Activated CD8-positive, alpha-beta memory T cell treated with anti-CD3 and anti-CD28 coated beads, Interleukin-2, amount 50 U/mL, for 4 hours (primary cell): ENCODE data around the gene AKAP12.
"Not testable (repeated sequence)": the region's sequence is repeated elsewhere in the genome, so short reads cannot be mapped to it uniquely, and the experiment has no call there.

ENCODE experiments used
- DNase-seq: peaks from one replicate; pipeline ENCODE4 v3.0.0-alpha.2; 2020

Gene AKAP12

DNA sequence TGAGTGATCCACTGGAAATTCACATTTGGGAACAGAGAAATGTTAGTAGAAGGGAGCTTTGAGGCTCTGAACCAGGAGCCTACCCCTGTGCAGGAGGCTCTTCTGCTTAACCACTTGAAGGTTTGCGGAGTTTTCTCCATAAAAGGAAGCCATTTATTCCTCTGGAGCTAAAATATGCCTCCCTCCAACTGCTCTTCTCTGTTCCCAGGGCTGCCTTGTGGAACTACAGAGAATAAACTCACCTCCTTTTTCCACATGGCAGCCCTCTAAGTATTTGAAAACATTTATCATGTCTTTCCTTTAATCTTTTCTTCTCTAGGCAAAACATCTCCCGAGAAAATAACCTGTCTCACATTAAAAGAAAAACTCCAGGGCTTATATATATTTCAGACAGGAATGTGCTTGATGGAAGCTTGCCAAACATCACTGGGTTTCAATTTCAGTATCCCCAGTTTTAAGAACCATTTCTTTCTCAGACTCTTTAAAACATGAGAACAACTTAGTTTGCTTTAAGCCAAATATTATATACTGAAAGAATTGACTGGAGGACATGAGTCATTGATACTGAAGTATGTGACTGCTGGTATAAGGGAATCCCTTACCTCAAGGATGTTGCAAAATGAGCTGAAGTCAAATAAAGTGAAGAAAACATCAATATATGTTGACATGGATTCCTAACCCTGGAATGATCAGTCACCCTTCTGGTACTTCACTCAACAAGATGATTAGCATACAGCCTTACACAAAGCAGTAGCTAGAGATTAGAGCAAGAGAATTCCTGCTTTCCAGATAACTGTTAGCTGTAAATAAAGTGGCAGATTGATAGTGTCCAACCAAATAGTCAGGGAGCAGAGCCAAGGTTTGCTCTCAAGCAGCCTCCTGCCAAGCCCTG is 77.6 kb downstream of the AKAP12 start:
- DNase-seq, result no peak

DNA sequence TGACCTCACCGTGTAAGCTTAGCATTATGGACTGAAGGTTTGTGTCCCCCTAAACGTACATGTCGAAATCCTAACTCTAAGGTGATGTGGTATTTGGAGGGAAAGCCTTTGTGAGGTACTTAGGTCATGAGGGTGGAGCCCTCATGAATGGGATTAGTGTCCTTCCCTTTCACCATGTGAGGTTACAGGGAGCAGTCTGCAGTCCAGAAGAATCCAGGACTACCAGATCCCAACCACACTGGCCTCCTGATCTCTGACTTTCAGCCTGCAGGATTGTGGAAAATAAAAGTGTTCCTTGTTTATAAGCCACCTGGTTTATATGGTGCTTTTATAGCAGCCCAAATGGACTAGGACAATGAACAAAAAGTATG is 78.2 kb downstream of the AKAP12 start:
- no peak for DNase-seq

DNA sequence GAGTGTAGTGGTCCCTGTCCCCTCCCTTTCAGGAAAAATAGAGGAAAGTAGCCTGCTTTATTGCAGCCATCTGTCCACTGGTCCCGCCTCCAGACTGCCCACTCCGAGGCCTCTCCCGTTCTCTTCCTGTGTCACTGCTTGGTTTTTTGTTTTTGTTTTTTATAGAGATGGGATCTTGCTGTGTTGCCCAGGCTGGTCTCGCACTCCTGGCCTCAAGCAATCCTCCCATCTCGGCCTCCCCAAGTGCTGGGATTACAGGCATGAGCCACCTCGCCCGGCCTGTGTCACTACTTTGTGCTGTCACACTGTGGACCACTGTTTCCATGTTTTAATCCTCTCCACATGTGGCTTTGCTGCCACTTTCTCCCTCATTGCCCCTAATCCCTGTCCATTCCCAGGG is 80.4 kb downstream of the AKAP12 start:
- DNase-seq, result no peak

DNA sequence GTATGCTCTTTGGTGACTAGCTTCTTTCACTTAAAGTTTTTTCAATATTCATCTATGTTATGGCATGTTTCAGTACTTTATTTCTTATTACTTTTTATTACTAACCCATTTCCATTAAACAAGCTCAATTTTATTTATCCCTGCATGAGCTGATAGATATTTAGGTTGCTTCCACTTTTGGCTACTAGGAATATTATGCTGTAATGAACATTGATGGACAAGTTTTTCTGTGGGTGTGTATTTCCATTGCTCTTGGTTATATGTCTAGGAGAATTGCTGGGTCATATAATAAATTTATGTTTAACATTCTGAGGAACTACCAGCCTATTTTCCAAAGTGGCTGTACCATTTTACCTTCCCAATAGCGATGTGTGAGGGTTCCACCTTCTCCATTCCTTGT is 81.7 kb downstream of the AKAP12 start:
- no peak for DNase-seq

DNA sequence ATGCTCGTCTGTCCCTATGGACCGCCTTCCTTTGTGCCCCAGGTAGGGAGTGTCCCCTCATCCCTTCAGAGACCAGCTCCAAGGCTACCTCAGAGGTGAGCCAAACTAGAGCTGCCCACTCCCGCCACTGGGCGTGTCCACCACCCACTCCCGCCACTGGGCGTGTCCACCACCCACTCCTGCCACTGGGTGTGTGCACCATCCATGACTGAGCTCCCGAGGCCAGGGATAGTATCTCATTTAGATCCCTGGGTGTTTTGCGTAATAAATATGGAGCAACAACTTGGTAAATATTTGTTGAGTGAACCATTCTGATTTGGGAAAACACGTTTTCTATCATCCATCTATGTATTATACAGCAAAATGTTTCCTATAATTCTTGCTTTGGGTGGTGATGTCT is 82.8 kb downstream of the AKAP12 start:
- DNase-seq, result no peak

DNA sequence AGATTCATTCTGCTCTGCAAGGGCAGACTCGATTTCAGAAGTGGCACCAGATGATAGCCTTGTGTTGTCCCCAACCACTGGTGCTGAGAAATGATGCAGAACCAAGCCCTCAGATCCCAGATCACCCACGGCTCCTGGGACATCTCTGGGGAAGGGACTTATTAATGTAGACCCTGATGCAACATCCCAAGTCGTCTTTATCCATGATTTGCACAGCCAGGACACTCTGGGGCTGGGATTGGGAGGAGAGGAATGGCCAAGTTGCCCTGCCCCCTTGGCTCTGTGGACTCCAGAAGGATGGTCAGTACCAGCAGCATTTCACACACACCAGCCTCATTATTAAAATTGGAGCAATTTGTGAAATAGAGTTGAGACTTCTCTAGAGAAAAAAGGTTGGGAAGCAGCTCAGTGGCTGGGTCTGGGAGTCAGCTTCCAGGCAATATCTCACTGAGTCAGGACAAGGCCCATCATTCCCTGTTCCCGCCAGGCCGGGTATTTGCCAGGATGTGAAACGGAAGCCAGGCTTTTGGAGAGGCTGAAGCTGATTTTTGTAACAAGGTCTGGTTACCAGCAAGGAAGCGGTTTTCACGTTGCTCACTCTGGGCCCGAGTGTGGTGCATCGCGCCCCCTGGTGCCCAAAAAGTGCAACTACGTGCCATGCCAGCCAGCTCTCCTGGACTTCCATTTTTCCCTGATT is 84.2 kb downstream of the AKAP12 start:
- DNase-seq, result peak; percentile 72

DNA sequence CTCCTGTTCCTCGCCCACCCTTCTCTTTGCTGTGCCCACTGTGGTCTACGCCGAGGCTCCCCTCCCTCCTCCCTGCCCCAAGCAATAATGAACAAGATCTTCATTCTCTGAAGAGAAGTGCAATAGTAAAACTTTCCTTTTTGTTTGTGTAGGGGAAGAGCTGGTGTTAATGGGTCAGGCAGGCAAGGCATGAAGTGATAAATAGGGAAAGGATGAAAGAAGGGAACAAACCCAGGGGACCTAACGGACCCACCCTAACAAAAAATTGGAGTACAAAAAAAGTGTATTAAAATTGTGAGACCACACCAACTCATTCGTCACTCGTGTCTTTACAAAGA is 84.7 kb downstream of the AKAP12 start:
- no peak for DNase-seq

DNA sequence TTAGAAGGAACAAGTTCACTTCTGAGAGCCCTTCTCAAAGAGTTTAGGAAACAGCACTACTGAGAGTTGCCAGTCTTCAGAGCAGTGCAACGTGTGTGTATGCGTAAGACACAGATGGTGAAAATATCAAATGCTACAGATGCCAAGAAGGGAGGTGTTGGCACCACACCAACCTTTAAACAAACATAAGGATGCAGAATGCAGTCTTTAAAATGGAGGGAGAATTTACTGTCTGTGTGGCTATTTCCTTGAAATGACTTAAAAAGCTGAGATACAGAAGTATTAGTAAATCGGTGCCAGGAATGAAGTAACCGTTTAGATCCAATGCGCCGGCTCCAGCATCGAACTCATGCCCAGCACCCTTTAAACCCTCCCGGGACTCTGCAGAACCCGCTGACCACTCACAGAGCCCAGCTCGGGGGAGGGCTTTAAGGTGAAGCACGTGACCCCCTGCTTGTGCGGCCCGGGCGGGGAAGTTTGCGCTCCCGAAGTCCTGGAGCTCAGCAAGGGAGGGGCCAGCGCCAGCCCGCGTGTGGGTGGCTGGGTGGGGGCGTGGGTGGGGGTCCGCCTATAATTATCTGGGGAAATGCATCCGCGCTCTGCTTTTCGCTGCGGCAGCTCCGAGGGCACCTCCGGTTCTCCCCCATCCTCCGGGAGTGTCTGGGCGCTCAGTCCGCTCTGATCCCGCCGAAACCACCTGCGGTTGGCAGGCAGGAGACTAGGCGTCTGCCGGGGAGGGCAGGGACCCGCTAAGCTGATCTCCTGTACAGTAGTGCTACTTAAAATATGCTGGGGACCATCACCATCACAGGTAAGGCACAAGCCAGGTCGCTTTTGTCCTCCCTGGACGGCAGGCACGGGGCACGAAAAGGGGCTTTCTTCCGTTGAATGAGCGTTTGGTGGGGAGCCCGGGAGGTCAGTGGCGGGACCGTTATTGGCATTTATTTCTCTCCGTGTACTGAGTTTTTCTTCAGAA is 85.6 kb downstream of the AKAP12 start:
- peak; percentile 27 for DNase-seq

DNA sequence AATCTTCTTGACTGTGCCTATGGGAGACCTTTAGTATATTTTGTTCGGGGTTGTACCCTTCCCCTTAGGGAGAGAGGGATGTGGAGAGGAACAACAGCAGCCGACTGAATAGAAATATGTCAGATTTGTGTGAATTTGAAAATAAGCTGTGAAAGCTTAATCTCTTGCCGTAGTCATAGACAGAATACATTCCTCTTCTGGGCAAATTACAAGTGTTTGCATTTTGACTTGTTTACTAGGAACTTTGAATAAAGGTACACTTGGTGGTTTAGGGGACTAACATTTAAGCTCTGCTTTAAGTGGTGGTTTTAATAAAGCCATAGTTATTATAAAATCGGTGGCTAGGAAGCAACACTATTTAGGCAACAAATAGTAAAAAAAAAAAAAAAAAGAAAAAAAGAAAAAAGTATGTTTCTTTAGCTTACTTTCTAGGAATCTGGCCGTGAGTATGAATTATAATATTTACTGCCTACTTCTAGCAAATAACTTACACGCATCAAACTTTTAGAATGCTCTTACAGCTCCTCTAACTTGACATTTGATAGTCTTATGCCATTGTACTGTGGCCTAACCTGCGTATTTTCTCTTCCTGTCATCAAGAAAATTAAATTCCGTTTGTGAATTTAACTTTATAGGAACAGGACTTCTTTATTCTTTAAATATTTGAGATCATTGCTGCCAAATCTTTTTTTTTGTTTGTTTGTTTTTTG is 86.5 kb downstream of the AKAP12 start:
- DNase-seq, result no peak

DNA sequence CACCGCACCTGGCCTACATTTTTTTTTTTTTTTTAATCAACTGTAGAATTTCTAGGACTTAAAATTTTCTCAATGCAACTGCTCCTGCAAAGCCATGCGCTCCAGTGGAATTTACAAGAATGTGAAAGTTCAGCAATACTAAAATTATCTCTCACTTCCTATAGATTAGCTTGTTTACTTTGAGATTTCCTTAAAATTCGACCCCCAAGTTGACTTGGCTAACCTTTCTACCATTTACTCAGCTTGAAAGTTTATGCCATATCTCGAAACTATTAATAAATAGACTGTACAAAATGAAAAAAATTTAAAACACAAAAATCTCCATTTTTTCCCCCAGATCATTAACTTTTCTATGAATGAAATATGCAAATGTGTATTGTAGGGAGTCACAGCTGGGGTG is 87.3 kb downstream of the AKAP12 start:
- no peak for DNase-seq

DNA sequence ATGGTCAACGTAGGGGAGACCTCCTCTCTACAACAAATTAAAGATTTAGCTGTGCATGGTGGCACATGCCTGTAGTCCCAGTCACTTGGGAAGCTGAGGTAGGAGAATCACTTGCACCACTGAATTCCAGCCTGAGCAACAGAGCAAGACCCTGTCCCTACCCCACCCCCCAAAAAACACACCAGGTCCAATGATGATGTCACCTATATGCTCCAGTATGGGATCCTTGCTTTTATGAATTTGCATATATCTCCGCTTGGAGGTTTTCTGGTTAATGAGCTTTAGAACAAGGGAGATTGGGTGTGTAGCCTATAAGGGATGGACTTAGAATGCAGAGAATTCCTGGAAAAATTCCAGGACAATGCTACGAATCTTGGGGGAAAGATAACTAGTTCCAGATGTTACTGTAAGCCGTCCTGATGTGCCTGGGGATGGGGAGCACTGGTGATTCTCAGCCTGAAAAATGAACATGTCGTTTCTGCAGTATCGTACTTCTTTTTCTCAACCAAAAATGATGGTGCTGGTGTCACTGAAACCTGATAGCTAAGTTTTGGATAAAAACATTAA is 90.4 kb downstream of the AKAP12 start:
- DNase-seq, result no peak

DNA sequence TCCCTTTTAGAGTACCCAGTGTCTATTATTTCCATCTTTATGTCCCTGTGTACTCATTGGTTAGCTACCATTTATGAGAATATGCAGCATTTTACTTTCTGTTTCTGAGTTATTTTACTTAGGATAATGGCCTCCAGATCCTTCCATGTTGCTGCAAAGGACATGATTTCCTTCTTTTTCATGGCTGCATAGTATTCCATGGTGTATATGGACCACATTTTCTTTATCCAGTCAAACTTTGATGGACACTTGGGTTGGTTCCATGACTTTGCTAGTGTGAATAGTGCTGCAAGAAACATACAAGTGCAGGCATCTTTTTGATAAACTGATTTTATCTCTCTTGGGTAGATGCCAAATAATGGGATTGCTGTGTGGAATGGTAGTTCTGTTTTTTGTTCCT is 96.2 kb downstream of the AKAP12 start:
- no peak for DNase-seq

DNA sequence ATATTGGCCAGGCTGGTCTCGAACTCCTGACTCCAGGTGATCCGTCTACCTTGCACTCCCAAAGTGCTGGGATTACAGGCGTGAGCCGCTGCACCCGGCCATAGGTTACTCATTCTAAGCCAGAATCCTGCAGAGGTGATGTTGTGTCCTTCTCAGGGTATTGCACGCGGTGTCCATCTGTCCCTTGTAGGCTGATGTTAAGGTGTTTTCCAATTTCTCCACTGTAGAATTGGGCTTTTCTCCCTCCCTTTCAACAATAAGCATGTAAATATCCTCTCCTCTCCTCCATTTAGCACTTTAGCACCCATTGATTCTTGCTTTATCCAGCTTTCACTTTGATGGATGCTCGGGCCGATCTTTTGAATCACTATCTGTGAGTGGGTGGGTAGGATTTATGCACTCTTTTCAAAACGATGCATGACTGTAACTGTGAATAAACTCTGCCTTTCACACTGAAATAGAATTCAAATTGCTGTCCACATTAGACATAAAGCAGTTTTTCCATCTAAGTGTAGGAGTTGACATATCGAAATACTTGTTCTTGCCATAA is 99.0 kb downstream of the AKAP12 start:
- no peak for DNase-seq

DNA sequence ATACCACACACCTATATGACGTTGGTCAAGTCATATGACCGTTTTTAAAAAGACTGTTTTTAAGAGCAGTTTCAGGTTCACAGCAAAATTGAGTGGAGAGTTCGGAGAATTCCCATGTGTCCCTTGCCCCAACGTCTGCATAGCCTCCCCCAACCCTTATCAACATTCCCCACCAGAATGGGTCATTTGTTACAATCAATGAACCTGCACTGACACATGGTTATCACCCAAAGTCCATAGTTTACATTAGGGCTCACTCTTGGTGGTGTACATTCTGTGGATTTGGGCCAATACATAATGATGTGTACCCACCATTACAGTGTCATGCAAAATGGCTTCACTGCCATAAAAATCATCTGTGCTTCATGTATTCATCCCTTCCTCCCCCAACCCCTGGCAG is 99.6 kb downstream of the AKAP12 start:
- DNase-seq, result no peak

DNA sequence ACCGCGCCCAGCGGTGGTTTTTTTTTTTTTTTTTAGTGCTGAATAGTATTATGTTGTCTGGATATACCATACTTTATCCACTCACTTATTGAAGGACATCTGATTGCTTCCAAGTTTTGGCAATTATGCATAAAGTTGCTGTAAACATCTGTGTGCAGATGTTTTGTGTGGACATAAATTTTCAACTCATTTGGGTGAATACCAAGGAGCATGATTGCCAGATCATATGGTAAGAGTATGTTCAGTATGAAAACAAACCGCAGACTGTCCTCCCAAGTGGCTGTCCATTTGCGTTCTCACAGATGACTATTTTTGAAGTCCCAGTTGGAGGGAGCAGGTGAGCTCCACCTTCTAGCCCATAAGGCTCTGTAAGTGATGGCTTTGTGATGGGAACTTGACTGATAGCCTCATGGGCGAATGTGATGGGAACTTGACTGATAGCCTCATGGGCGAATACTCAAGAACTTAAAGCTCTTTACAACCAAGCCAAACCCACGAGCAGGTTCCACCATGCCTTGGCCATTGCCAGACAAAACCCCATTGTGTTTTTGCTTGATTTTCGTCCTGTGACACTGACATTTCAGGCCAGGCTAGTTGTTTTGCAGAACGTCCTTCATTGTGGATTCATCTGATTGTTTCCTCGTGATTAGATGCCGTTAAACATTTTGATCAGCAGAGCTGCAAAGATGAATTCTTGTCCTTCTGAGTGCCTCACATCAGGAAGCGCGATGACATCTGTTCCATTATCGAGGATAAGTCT is 100.6 kb downstream of the AKAP12 start:
- DNase-seq, result no peak

DNA sequence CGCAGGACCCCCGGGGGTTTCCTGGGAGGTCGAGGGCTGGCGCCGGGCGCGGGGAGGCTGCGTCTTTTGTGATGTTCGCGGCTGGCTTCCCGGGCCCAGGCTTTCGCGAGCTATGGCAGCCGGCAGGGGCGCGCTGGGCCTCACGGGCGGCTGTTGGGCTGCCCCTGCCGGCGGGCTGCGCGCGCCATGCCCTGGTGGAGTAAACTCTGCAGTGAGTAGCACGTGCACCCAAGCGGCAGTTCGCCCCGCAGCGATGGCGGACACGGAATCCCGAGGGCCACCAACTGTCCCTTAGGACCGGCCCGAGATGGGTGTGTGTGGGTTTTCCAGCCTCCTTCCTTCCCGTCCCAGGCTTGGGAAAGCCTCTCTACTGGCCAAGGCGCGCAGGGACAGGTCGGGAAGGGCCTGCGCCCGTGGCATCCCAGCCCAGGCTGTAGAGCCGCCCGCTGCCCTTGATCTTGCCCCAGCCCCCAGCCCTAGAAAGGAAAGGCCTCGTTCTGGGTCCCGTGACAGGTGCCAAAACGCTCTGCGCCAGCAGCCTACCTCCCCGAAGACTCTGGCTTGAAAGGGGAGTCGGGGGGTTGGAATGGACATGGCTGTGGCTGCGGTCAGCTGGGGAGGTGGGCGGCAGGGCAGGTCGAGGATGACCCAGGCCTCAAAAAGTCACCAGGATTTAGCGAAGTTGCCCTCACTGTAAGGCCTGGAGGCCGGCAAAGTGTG is 101.9 kb downstream of the AKAP12 start:
- no peak for DNase-seq

DNA sequence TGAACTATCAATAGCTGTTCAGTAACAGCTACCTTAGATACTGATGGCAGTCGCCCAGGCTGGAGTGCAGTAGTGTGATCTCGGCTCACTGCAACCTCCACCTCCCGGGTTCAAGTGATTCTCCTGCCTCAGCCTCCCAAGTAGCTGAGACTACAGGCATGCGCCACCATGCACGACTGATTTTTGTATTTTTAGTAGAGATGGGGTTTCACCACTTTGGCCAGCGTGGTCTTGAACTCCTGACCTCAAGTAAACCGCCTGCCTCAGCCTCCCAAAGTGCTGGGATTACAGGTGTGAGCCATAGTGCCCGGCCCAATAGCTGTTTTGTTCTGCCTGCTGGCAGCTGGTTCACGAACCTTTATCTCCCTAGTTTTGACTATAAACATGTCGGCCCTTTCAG is 103.0 kb downstream of the AKAP12 start:
- DNase-seq, result not testable (repeated sequence)

DNA sequence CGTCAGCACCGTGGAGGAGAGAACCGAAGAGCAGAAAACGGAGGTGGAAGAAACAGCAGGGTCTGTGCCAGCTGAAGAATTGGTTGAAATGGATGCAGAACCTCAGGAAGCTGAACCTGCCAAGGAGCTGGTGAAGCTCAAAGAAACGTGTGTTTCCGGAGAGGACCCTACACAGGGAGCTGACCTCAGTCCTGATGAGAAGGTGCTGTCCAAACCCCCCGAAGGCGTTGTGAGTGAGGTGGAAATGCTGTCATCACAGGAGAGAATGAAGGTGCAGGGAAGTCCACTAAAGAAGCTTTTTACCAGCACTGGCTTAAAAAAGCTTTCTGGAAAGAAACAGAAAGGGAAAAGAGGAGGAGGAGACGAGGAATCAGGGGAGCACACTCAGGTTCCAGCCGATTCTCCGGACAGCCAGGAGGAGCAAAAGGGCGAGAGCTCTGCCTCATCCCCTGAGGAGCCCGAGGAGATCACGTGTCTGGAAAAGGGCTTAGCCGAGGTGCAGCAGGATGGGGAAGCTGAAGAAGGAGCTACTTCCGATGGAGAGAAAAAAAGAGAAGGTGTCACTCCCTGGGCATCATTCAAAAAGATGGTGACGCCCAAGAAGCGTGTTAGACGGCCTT is 110.0 kb downstream of the AKAP12 start:
- DNase-seq, result no peak

DNA sequence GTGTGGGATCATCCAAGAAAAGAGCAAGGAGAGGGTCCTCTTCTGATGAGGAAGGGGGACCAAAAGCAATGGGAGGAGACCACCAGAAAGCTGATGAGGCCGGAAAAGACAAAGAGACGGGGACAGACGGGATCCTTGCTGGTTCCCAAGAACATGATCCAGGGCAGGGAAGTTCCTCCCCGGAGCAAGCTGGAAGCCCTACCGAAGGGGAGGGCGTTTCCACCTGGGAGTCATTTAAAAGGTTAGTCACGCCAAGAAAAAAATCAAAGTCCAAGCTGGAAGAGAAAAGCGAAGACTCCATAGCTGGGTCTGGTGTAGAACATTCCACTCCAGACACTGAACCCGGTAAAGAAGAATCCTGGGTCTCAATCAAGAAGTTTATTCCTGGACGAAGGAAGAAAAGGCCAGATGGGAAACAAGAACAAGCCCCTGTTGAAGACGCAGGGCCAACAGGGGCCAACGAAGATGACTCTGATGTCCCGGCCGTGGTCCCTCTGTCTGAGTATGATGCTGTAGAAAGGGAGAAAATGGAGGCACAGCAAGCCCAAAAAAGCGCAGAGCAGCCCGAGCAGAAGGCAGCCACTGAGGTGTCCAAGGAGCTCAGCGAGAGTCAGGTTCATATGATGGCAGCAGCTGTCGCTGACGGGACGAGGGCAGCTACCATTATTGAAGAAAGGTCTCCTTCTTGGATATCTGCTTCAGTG is 110.8 kb downstream of the AKAP12 start:
- DNase-seq, result no peak
